ENCODE results near the gene PALLD. TPM values are rescaled to one million over a fixed set of nuclear protein-coding genes. Genes with fewer than 3 reads are reported as not detected.

The PALLD gene
- total and polyA plus RNA-seq, 2 donors: 24.3 to 83.0 TPM

GRCh38 chr4:168857009-168857408, 360.2 kb downstream of the PALLD start:
- Histone ChIP-seq H3K27ac (ENCODE audit: low read depth in 1 of 2, low read length in 1 of 2) (no peak overlapping the region), H3K36me3 (ENCODE audit: control insufficient read depth in 2 of 2, insufficient read depth in 2 of 2, low read length in 1 of 2) (no peaks in the 10 kb centered on the region), H3K9me3 (ENCODE audit: control insufficient read depth in 2 of 2, insufficient read depth in 1 of 2, low read length in 1 of 2) (no peaks in the 10 kb centered on the region), H3K4me1 (ENCODE audit: control insufficient read depth in 2 of 2, insufficient read depth in 2 of 2, low read length in 2 of 2) (peaks cover 15 to 19% of the 10 kb centered on the region in 2 donors), H3K4me3 (ENCODE audit: low read length in 2 of 2) (no peak overlapping the region), H3K27me3 (ENCODE audit: control insufficient read depth in 2 of 2, insufficient read depth in 1 of 2, low read length in 1 of 2) (no peaks in the 10 kb centered on the region)
- no peak for DNase-seq (ENCODE audit: low read depth in 6 of 9, low spot score in 9 of 9)
- 98% methylated on average over 6 of the region's 6 CpGs for WGBS

GRCh38 chr4:168857546-168858314, 360.9 kb downstream of the PALLD start:
- H3K27me3 ChIP-seq (ENCODE audit: control insufficient read depth in 2 of 2, insufficient read depth in 1 of 2, low read length in 1 of 2): no peaks in the 10 kb centered on the region
- WGBS: 97% methylated on average over 5 of the region's 5 CpGs
- peaks cover 15 to 17% of the 10 kb centered on the region in 2 donors for H3K4me1 ChIP-seq (ENCODE audit: control insufficient read depth in 2 of 2, insufficient read depth in 2 of 2, low read length in 2 of 2)
- H3K9me3 ChIP-seq (ENCODE audit: control insufficient read depth in 2 of 2, insufficient read depth in 1 of 2, low read length in 1 of 2): no peaks in the 10 kb centered on the region
- H3K4me3 ChIP-seq (ENCODE audit: low read length in 2 of 2): no peak overlapping the region
- no peaks in the 10 kb centered on the region for H3K36me3 ChIP-seq (ENCODE audit: control insufficient read depth in 2 of 2, insufficient read depth in 2 of 2, low read length in 1 of 2)
- no peak for DNase-seq (ENCODE audit: low read depth in 6 of 9, low spot score in 9 of 9)
- no peak overlapping the region for H3K27ac ChIP-seq (ENCODE audit: low read depth in 1 of 2, low read length in 1 of 2)

GRCh38 chr4:168859100-168859499, 362.2 kb downstream of the PALLD start:
- H3K9me3 ChIP-seq (ENCODE audit: control insufficient read depth in 2 of 2, insufficient read depth in 1 of 2, low read length in 1 of 2): no peaks in the 10 kb centered on the region
- no peak overlapping the region for H3K27ac ChIP-seq (ENCODE audit: low read depth in 1 of 2, low read length in 1 of 2)
- no peak for DNase-seq (ENCODE audit: low read depth in 6 of 9, low spot score in 9 of 9)
- H3K36me3 ChIP-seq (ENCODE audit: control insufficient read depth in 2 of 2, insufficient read depth in 2 of 2, low read length in 1 of 2): no peaks in the 10 kb centered on the region
- H3K4me1 ChIP-seq (ENCODE audit: control insufficient read depth in 2 of 2, insufficient read depth in 2 of 2, low read length in 2 of 2): peaks cover 5 to 7% of the 10 kb centered on the region in 2 donors
- H3K4me3 ChIP-seq (ENCODE audit: low read length in 2 of 2): no peak overlapping the region
- WGBS: 97% methylated on average over 7 of the region's 7 CpGs
- no peaks in the 10 kb centered on the region for H3K27me3 ChIP-seq (ENCODE audit: control insufficient read depth in 2 of 2, insufficient read depth in 1 of 2, low read length in 1 of 2)

- no peak overlapping the region for H3K27ac ChIP-seq (ENCODE audit: low read depth in 1 of 2, low read length in 1 of 2)
- H3K4me3 ChIP-seq (ENCODE audit: low read length in 2 of 2): no peak overlapping the region
- H3K36me3 ChIP-seq (ENCODE audit: control insufficient read depth in 2 of 2, insufficient read depth in 2 of 2, low read length in 1 of 2): no peaks in the 10 kb centered on the region
- no peaks in the 10 kb centered on the region for H3K27me3 ChIP-seq (ENCODE audit: control insufficient read depth in 2 of 2, insufficient read depth in 1 of 2, low read length in 1 of 2)
- H3K4me1 ChIP-seq (ENCODE audit: control insufficient read depth in 2 of 2, insufficient read depth in 2 of 2, low read length in 2 of 2): no peaks in the 10 kb centered on the region
- no peaks in the 10 kb centered on the region for H3K9me3 ChIP-seq (ENCODE audit: control insufficient read depth in 2 of 2, insufficient read depth in 1 of 2, low read length in 1 of 2)
- WGBS: 98% methylated on average over 9 of the region's 9 CpGs
- no peak for DNase-seq (ENCODE audit: low read depth in 6 of 9, low spot score in 9 of 9)
These were observed 363.2 kb downstream of the PALLD start for GRCh38 chr4:168859888-168860694.

- WGBS: 96% methylated on average over 3 of the region's 3 CpGs
- no peaks in the 10 kb centered on the region for H3K4me1 ChIP-seq (ENCODE audit: control insufficient read depth in 2 of 2, insufficient read depth in 2 of 2, low read length in 2 of 2)
These were observed 364.0 kb downstream of the PALLD start for GRCh38 chr4:168860827-168861226.

GRCh38 chr4:168863719-168864647, 367.1 kb downstream of the PALLD start:
- Histone ChIP-seq H3K9me3 (ENCODE audit: control insufficient read depth in 2 of 2, insufficient read depth in 1 of 2, low read length in 1 of 2) (no peaks in the 10 kb centered on the region), H3K36me3 (ENCODE audit: control insufficient read depth in 2 of 2, insufficient read depth in 2 of 2, low read length in 1 of 2) (no peaks in the 10 kb centered on the region), H3K27ac (ENCODE audit: low read depth in 1 of 2, low read length in 1 of 2) (no peak overlapping the region), H3K4me3 (ENCODE audit: low read length in 2 of 2) (no peak overlapping the region), H3K27me3 (ENCODE audit: control insufficient read depth in 2 of 2, insufficient read depth in 1 of 2, low read length in 1 of 2) (no peaks in the 10 kb centered on the region), H3K4me1 (ENCODE audit: control insufficient read depth in 2 of 2, insufficient read depth in 2 of 2, low read length in 2 of 2) (no peaks in the 10 kb centered on the region)
- 85% methylated on average over 10 of the region's 10 CpGs for WGBS
- DNase-seq (ENCODE audit: low read depth in 6 of 9, low spot score in 9 of 9): no peak

More at GRCh38 chr4:168860827-168861226, 364.0 kb downstream of the PALLD start:
- H3K27me3 ChIP-seq (ENCODE audit: control insufficient read depth in 2 of 2, insufficient read depth in 1 of 2, low read length in 1 of 2): no peaks in the 10 kb centered on the region
- no peak for DNase-seq (ENCODE audit: low read depth in 6 of 9, low spot score in 9 of 9)
- no peak overlapping the region for H3K4me3 ChIP-seq (ENCODE audit: low read length in 2 of 2)
- no peak overlapping the region for H3K27ac ChIP-seq (ENCODE audit: low read depth in 1 of 2, low read length in 1 of 2)
- no peaks in the 10 kb centered on the region for H3K36me3 ChIP-seq (ENCODE audit: control insufficient read depth in 2 of 2, insufficient read depth in 2 of 2, low read length in 1 of 2)
- no peaks in the 10 kb centered on the region for H3K9me3 ChIP-seq (ENCODE audit: control insufficient read depth in 2 of 2, insufficient read depth in 1 of 2, low read length in 1 of 2)

- DNase-seq (ENCODE audit: low read depth in 6 of 9, low spot score in 9 of 9): no peak
- Histone ChIP-seq H3K9me3 (ENCODE audit: control insufficient read depth in 2 of 2, insufficient read depth in 1 of 2, low read length in 1 of 2) (no peaks in the 10 kb centered on the region), H3K36me3 (ENCODE audit: control insufficient read depth in 2 of 2, insufficient read depth in 2 of 2, low read length in 1 of 2) (no peaks in the 10 kb centered on the region), H3K4me3 (ENCODE audit: low read length in 2 of 2) (no peak overlapping the region), H3K4me1 (ENCODE audit: control insufficient read depth in 2 of 2, insufficient read depth in 2 of 2, low read length in 2 of 2) (no peaks in the 10 kb centered on the region), H3K27ac (ENCODE audit: low read depth in 1 of 2, low read length in 1 of 2) (no peak overlapping the region), H3K27me3 (ENCODE audit: control insufficient read depth in 2 of 2, insufficient read depth in 1 of 2, low read length in 1 of 2) (no peaks in the 10 kb centered on the region)
- WGBS: 94% methylated on average over 5 of the region's 5 CpGs
These were observed 368.1 kb downstream of the PALLD start for GRCh38 chr4:168864821-168865541.

GRCh38 chr4:168865854-168866253, 369.0 kb downstream of the PALLD start:
- H3K27ac ChIP-seq (ENCODE audit: low read depth in 1 of 2, low read length in 1 of 2): no peak overlapping the region
- no peaks in the 10 kb centered on the region for H3K4me1 ChIP-seq (ENCODE audit: control insufficient read depth in 2 of 2, insufficient read depth in 2 of 2, low read length in 2 of 2)

More at GRCh38 chr4:168865854-168866253, 369.0 kb downstream of the PALLD start:
- DNase-seq (ENCODE audit: low read depth in 6 of 9, low spot score in 9 of 9): no peak
- H3K9me3 ChIP-seq (ENCODE audit: control insufficient read depth in 2 of 2, insufficient read depth in 1 of 2, low read length in 1 of 2): no peaks in the 10 kb centered on the region
- WGBS: 97% methylated on average over 3 of the region's 3 CpGs
- no peak overlapping the region for H3K4me3 ChIP-seq (ENCODE audit: low read length in 2 of 2)
- no peaks in the 10 kb centered on the region for H3K36me3 ChIP-seq (ENCODE audit: control insufficient read depth in 2 of 2, insufficient read depth in 2 of 2, low read length in 1 of 2)
- H3K27me3 ChIP-seq (ENCODE audit: control insufficient read depth in 2 of 2, insufficient read depth in 1 of 2, low read length in 1 of 2): no peaks in the 10 kb centered on the region
